ENCODE measurements around the gene SMIM28.

Gene SMIM28

DNA sequence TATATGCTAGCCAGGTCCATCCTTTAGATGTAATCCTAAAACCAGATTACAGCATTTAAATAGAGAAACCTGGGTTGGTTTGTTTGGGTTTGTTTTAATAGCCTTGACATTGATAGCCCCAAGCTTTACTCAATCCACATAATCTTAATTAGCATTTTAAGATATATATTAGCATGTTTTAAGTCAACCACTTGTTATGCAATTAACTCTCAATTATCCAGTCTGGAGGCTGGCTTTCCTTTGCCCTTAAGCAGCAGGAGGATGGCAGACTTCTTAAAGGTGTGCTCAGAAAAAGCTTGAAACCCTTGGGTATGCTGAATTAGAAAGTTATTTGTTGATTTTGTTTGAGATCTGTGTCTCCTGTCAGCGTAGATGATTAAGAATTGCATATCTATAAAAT lies 46.3 kb upstream of the SMIM28 start:
- Histone ChIP-seq H3K9ac (ENCODE audit: low read length) (no peak overlapping the region), H3K79me2 (ENCODE audit: low read length) (no peaks in the 10 kb centered on the region)

DNA sequence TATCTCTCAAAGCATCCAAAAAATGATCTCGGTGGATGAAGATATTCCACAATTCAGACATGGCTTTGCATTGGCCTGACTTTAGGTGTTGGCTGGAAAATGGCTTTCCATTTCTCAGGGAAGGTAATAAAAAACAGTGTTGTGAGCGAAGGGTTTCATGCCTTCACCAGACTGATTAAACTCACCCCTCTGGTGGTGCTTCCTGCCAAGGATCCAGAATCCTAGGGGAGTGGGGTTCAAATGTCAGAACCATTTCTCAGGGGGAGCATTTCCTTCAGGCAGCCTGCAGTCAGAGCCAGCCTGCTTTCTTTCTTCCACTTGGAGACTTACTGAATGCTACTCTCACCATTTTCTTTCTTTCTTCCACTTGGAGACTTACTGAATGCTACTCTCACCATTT lies 45.7 kb upstream of the SMIM28 start:
- Histone ChIP-seq H4K20me1 (ENCODE audit: insufficient read depth, low read length) (no peaks in the 10 kb centered on the region), H3K9ac (ENCODE audit: low read length) (no peak overlapping the region), H3K36me3 (replicated peaks; ENCODE audit: insufficient read depth, low read length) (no peaks in the 10 kb centered on the region; the same call in 1 of the 2 replicates), H3K27me3 (replicated peaks; ENCODE audit: insufficient read depth, low read length) (no peaks in the 10 kb centered on the region), H3K79me2 (ENCODE audit: low read length) (no peaks in the 10 kb centered on the region), H3K9me2 (replicated peaks; ENCODE audit: insufficient read depth, low read length) (no peaks in the 10 kb centered on the region), H3K9me3 (replicated peaks; ENCODE audit: insufficient read depth, low read length) (no peaks in the 10 kb centered on the region), H3K27ac (ENCODE audit: low read length) (no peak overlapping the region), H3K4me2 (ENCODE audit: low read depth, low read length) (no peak overlapping the region), H3K4me1 (ENCODE audit: low read length) (no peaks in the 10 kb centered on the region), H3F3A (ENCODE audit: insufficient read depth, low read length) (no peaks in the 10 kb centered on the region), H3K4me3 (ENCODE audit: low read length) (no peak overlapping the region), H2AFZ (ENCODE audit: low read length) (no peak overlapping the region)
- no peak for DNase-seq
- TF ChIP-seq EZH2 (optimal IDR thresholded peaks at IDR 0.05; ENCODE audit: low read depth, low read length) (no peak), EZH2phosphoT487 (IDR thresholded peaks at IDR 0.05; ENCODE audit: low read length) (no peak), CTCF (IDR thresholded peaks at IDR 0.05; ENCODE audit: low read length) (no peak)

More for the DNA sequence above, 46.3 kb upstream of the SMIM28 start:
- no peak for DNase-seq
- Histone ChIP-seq H3K9me3 (replicated peaks; ENCODE audit: insufficient read depth, low read length) (no peaks in the 10 kb centered on the region), H3K9me2 (replicated peaks; ENCODE audit: insufficient read depth, low read length) (no peaks in the 10 kb centered on the region), H3F3A (ENCODE audit: insufficient read depth, low read length) (no peaks in the 10 kb centered on the region), H3K4me1 (ENCODE audit: low read length) (no peaks in the 10 kb centered on the region), H3K27me3 (replicated peaks; ENCODE audit: insufficient read depth, low read length) (no peaks in the 10 kb centered on the region), H3K4me2 (ENCODE audit: low read depth, low read length) (no peak overlapping the region), H2AFZ (ENCODE audit: low read length) (no peak overlapping the region), H4K20me1 (ENCODE audit: insufficient read depth, low read length) (no peaks in the 10 kb centered on the region), H3K36me3 (replicated peaks; ENCODE audit: insufficient read depth, low read length) (no peaks in the 10 kb centered on the region), H3K27ac (ENCODE audit: low read length) (no peak overlapping the region), H3K4me3 (ENCODE audit: low read length) (no peak overlapping the region)
- TF ChIP-seq EZH2 (optimal IDR thresholded peaks at IDR 0.05; ENCODE audit: low read depth, low read length) (no peak), EZH2phosphoT487 (IDR thresholded peaks at IDR 0.05; ENCODE audit: low read length) (no peak), CTCF (IDR thresholded peaks at IDR 0.05; ENCODE audit: low read length) (no peak)

DNA sequence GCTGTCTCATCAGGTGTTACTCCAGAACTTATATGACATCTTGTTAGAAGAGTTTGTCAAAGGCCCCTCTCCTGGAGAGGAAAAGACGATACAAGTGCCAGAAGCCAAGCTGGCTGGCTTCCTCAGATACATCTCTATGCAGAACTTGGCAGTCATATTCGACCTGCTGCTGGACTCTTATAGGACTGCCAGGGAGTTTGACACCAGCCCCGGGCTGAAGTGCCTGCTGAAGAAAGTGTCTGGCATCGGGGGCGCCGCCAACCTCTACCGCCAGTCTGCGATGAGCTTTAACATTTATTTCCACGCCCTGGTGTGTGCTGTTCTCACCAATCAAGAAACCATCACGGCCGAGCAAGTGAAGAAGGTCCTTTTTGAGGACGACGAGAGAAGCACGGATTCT lies 43.7 kb upstream of the SMIM28 start:
- H3K4me3 ChIP-seq (ENCODE audit: low read length), result no peak overlapping the region
- no peaks in the 10 kb centered on the region for H3K9me3 ChIP-seq (replicated peaks; ENCODE audit: insufficient read depth, low read length)
- H4K20me1 ChIP-seq (ENCODE audit: insufficient read depth, low read length), result no peaks in the 10 kb centered on the region
- DNase-seq, result no peak
- H3F3A ChIP-seq (ENCODE audit: insufficient read depth, low read length), result no peaks in the 10 kb centered on the region
- no peak overlapping the region for H2AFZ ChIP-seq (ENCODE audit: low read length)
- no peaks in the 10 kb centered on the region for H3K79me2 ChIP-seq (ENCODE audit: low read length)
- H3K4me2 ChIP-seq (ENCODE audit: low read depth, low read length), result no peak overlapping the region
- H3K27ac ChIP-seq (ENCODE audit: low read length), result no peak overlapping the region
- no peak for TF ChIP-seq EZH2phosphoT487 (IDR thresholded peaks at IDR 0.05; ENCODE audit: low read length)
- no peaks in the 10 kb centered on the region for H3K27me3 ChIP-seq (replicated peaks; ENCODE audit: insufficient read depth, low read length)
- H3K9me2 ChIP-seq (replicated peaks; ENCODE audit: insufficient read depth, low read length), result no peaks in the 10 kb centered on the region
- no peak overlapping the region for H3K9ac ChIP-seq (ENCODE audit: low read length)
- no peaks in the 10 kb centered on the region for H3K4me1 ChIP-seq (ENCODE audit: low read length)
- no peaks in the 10 kb centered on the region; the same call in 1 of the 2 replicates for H3K36me3 ChIP-seq (replicated peaks; ENCODE audit: insufficient read depth, low read length)

DNA sequence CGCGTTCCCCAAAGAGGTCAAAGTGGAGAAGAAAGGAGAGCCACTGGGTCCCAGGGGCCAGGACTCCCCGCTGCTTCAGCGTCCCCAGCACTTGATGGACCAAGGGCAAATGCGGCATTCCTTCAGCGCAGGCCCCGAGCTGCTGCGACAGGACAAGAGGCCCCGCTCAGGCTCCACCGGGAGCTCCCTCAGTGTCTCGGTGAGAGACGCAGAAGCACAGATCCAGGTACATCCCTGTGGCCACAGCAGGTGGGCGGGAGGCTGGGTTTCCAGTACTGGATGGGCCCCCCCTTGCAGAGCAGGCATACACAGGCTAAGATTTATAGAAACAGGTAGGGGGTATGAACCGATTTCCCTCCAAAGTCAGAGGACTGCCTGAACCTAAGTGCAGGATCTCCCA lies 42.7 kb upstream of the SMIM28 start:
- Histone ChIP-seq H3K4me2 (ENCODE audit: low read depth, low read length) (no peak overlapping the region), H3K9ac (ENCODE audit: low read length) (no peak overlapping the region), H3K79me2 (ENCODE audit: low read length) (no peaks in the 10 kb centered on the region), H3F3A (ENCODE audit: insufficient read depth, low read length) (no peaks in the 10 kb centered on the region), H3K27me3 (replicated peaks; ENCODE audit: insufficient read depth, low read length) (no peaks in the 10 kb centered on the region), H3K9me2 (replicated peaks; ENCODE audit: insufficient read depth, low read length) (no peaks in the 10 kb centered on the region), H3K9me3 (replicated peaks; ENCODE audit: insufficient read depth, low read length) (no peaks in the 10 kb centered on the region), H3K27ac (ENCODE audit: low read length) (no peak overlapping the region), H2AFZ (ENCODE audit: low read length) (no peak overlapping the region), H3K4me1 (ENCODE audit: low read length) (no peaks in the 10 kb centered on the region), H4K20me1 (ENCODE audit: insufficient read depth, low read length) (no peaks in the 10 kb centered on the region), H3K4me3 (ENCODE audit: low read length) (no peak overlapping the region), H3K36me3 (replicated peaks; ENCODE audit: insufficient read depth, low read length) (no peaks in the 10 kb centered on the region; the same call in 1 of the 2 replicates)
- DNase-seq, result no peak
- no peak for TF ChIP-seq EZH2phosphoT487 (IDR thresholded peaks at IDR 0.05; ENCODE audit: low read length)
- TF ChIP-seq EZH2 (optimal IDR thresholded peaks at IDR 0.05; ENCODE audit: low read depth, low read length), result no peak
- no peak for TF ChIP-seq CTCF (IDR thresholded peaks at IDR 0.05; ENCODE audit: low read length)

Measured in MM.1S (cell line).